Measurements from ENCODE around the gene NME7. TPM values are rescaled to one million over a fixed set of nuclear protein-coding genes. Genes with fewer than 3 reads are reported as not detected.
A peak's percentile ranks its signal among the peaks of the same experiment; 100 is the strongest.
"Not testable (repeated sequence)": the region's sequence is repeated elsewhere in the genome, so short reads cannot be mapped to it uniquely, and the experiment has no call there.

NME7 gene
- polyA plus RNA-seq (2013) = 32.8 TPM

GRCh38 chr1:169367686-169368405 lies at the start of gene NME7, which contains the start of gene BLZF1:
Gene NME7 (minus strand): TSS chr1:169367797. CDS start chr1:169367710, 87 bp downstream.
Gene BLZF1 (plus strand): TSS chr1:169368195. CDS start chr1:169369523, 1,328 bp downstream.
- ChIA-PET CTCF (interaction anchor here (1.9 to 2.3 kb wide), 2 partner anchors 19 to 764 kb away, joined by 6 to 7 read pairs; no protein-coding TSS in a partner anchor), POLR2A (interaction anchor here (0.9 kb wide), 1 partner anchor 17 kb away, joined by 3 read pairs; no protein-coding TSS in a partner anchor)
- peaks cover 0 to 10% (median 0%) of the 10 kb centered on the region in 5 experiments for H3K9me3 ChIP-seq (ENCODE audit: control extremely low read depth in 1 of 5, control insufficient read depth in 4 of 5, insufficient read depth in 2 of 5, low read depth in 1 of 5, low read length in 4 of 5)
- peak within 1 kb of the TSS; percentile 91 to 93 for H3K27ac ChIP-seq (ENCODE audit: insufficient read depth in 1 of 2, low read depth in 1 of 2, low read length in 2 of 2, poor library complexity in 1 of 2, severe bottlenecking in 2 of 2)
- no peaks in the 10 kb centered on the region for H3K27me3 ChIP-seq (replicated peaks in 2 of 5; ENCODE audit: control insufficient read depth in 4 of 5, insufficient read depth in 5 of 5, low read length in 4 of 5)
- 0% methylated on average over 36 of the region's 37 CpGs for WGBS (ENCODE audit: insufficient coverage)
- H3K4me1 ChIP-seq (ENCODE audit: control extremely low read depth in 1 of 4, control insufficient read depth in 4 of 4, insufficient read depth in 4 of 4, low read length in 3 of 4) = peaks cover 10 to 36% (median 25%) of the 10 kb centered on the region in 4 experiments
- peak; percentile 98 to 99 (median 99) for DNase-seq
- H3K4me3 ChIP-seq (ENCODE audit: control insufficient read depth in 1 of 7, extremely low read depth in 1 of 7, insufficient read depth in 4 of 7, low read depth in 2 of 7, low read length in 6 of 7) = peak within 1 kb of the TSS; percentile 77 to 100 (median 98)
- peaks cover 4 to 19% (median 12%) of the 10 kb centered on the region in 4 experiments for H3K36me3 ChIP-seq (ENCODE audit: control insufficient read depth in 4 of 4, insufficient read depth in 4 of 4, low read length in 3 of 4)

DNA sequence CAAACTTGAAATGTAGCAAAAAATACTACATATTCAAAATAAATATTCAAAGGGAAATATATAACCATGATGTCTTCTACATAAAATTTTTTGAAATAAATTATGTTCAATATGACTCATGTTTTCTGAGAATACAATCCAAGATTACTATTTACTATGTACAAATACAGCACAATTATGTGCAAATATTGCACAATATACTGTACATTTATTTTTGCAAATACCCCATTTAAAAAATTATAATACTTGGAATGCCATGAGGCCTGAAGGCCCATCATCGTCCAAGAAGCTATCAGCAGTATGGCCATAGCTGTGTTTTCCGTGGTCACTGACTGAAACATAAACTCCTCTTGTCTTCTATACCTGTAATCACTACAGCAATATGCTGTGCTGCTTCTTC lies 47.4 kb upstream of the NME7 start:
- 96% methylated on average over 2 of the region's 2 CpGs for WGBS (ENCODE audit: insufficient coverage)
- ChIA-PET CTCF (no interaction called here), POLR2A (no interaction called here)
- H3K27ac ChIP-seq (ENCODE audit: insufficient read depth in 1 of 2, low read depth in 1 of 2, low read length in 2 of 2, poor library complexity in 1 of 2, severe bottlenecking in 2 of 2) = no peak overlapping the region
- DNase-seq = no peak
- no peaks in the 10 kb centered on the region for H3K4me1 ChIP-seq (ENCODE audit: control extremely low read depth in 1 of 4, control insufficient read depth in 4 of 4, insufficient read depth in 4 of 4, low read length in 3 of 4)
- H3K36me3 ChIP-seq (ENCODE audit: control insufficient read depth in 4 of 4, insufficient read depth in 4 of 4, low read length in 3 of 4) = no peaks in the 10 kb centered on the region
- peaks cover 0 to 2% (median 0%) of the 10 kb centered on the region in 5 experiments for H3K9me3 ChIP-seq (ENCODE audit: control extremely low read depth in 1 of 5, control insufficient read depth in 4 of 5, insufficient read depth in 2 of 5, low read depth in 1 of 5, low read length in 4 of 5)
- H3K27me3 ChIP-seq (replicated peaks in 2 of 5; ENCODE audit: control insufficient read depth in 4 of 5, insufficient read depth in 5 of 5, low read length in 4 of 5) = no peaks in the 10 kb centered on the region
- no peak overlapping the region for H3K4me3 ChIP-seq (ENCODE audit: control insufficient read depth in 1 of 7, extremely low read depth in 1 of 7, insufficient read depth in 4 of 7, low read depth in 2 of 7, low read length in 6 of 7)

GRCh38 chr1:169408340-169408739 lies 40.7 kb upstream of the NME7 start:
- CTCF ChIA-PET; H3K4me1 ChIP-seq (ENCODE audit: control extremely low read depth in 1 of 4, control insufficient read depth in 4 of 4, insufficient read depth in 4 of 4, low read length in 3 of 4); H3K9me3 ChIP-seq (ENCODE audit: control extremely low read depth in 1 of 5, control insufficient read depth in 4 of 5, insufficient read depth in 2 of 5, low read depth in 1 of 5, low read length in 4 of 5); H3K4me3 ChIP-seq (ENCODE audit: control insufficient read depth in 1 of 7, extremely low read depth in 1 of 7, insufficient read depth in 4 of 7, low read depth in 2 of 7, low read length in 6 of 7); DNase-seq; POLR2A ChIA-PET; H3K27ac ChIP-seq (ENCODE audit: insufficient read depth in 1 of 2, low read depth in 1 of 2, low read length in 2 of 2, poor library complexity in 1 of 2, severe bottlenecking in 2 of 2); H3K27me3 ChIP-seq (replicated peaks in 2 of 5; ENCODE audit: control insufficient read depth in 4 of 5, insufficient read depth in 5 of 5, low read length in 4 of 5); H3K36me3 ChIP-seq (ENCODE audit: control insufficient read depth in 4 of 4, insufficient read depth in 4 of 4, low read length in 3 of 4): not testable (repeated sequence)
- WGBS (ENCODE audit: insufficient coverage) = 100% methylated on average over 3 of the region's 5 CpGs

DNA sequence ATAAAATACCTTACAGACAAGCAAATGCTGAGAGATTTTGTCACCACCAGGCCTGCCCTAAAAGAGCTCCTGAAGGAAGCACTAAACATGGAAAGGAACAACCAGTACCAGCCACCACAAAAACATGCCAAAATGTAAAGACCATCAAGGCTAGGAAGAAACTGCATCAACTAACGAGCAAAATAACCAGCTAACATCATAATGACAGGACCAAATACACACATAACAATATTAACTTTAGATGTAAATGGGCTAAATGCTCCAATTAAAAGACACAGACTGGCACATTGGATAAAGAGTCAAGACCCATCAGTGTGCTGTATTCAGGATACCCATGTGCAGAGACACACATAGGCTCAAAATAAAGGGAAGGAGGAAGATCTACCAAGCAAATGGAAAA lies 35.0 kb upstream of the NME7 start:
- H3K4me3 ChIP-seq (ENCODE audit: control insufficient read depth in 1 of 7, extremely low read depth in 1 of 7, insufficient read depth in 4 of 7, low read depth in 2 of 7, low read length in 6 of 7); POLR2A ChIA-PET; DNase-seq; H3K27ac ChIP-seq (ENCODE audit: insufficient read depth in 1 of 2, low read depth in 1 of 2, low read length in 2 of 2, poor library complexity in 1 of 2, severe bottlenecking in 2 of 2); H3K4me1 ChIP-seq (ENCODE audit: control extremely low read depth in 1 of 4, control insufficient read depth in 4 of 4, insufficient read depth in 4 of 4, low read length in 3 of 4); CTCF ChIA-PET; H3K36me3 ChIP-seq (ENCODE audit: control insufficient read depth in 4 of 4, insufficient read depth in 4 of 4, low read length in 3 of 4); H3K9me3 ChIP-seq (ENCODE audit: control extremely low read depth in 1 of 5, control insufficient read depth in 4 of 5, insufficient read depth in 2 of 5, low read depth in 1 of 5, low read length in 4 of 5); H3K27me3 ChIP-seq (replicated peaks in 2 of 5; ENCODE audit: control insufficient read depth in 4 of 5, insufficient read depth in 5 of 5, low read length in 4 of 5): not testable (repeated sequence)
- no CpG with 5 or more reads among the region's 1 CpG for WGBS (ENCODE audit: insufficient coverage)

- H3K27me3 ChIP-seq (replicated peaks in 2 of 5; ENCODE audit: control insufficient read depth in 4 of 5, insufficient read depth in 5 of 5, low read length in 4 of 5) = no peaks in the 10 kb centered on the region
- CTCF ChIA-PET = no interaction called here
- no CpG with 5 or more reads among the region's 3 CpGs for WGBS (ENCODE audit: insufficient coverage)
Measured at GRCh38 chr1:169395955-169396354, 28.4 kb upstream of the NME7 start.

GRCh38 chr1:169392406-169392805 lies 24.8 kb upstream of the NME7 start:
- Histone ChIP-seq H3K36me3 (ENCODE audit: control insufficient read depth in 4 of 4, insufficient read depth in 4 of 4, low read length in 3 of 4) (peaks cover 14 to 64% (median 20%) of the 10 kb centered on the region in 4 experiments), H3K9me3 (ENCODE audit: control extremely low read depth in 1 of 5, control insufficient read depth in 4 of 5, insufficient read depth in 2 of 5, low read depth in 1 of 5, low read length in 4 of 5) (no peaks in the 10 kb centered on the region), H3K4me1 (ENCODE audit: control extremely low read depth in 1 of 4, control insufficient read depth in 4 of 4, insufficient read depth in 4 of 4, low read length in 3 of 4) (no peaks in the 10 kb centered on the region), H3K4me3 (ENCODE audit: control insufficient read depth in 1 of 7, extremely low read depth in 1 of 7, insufficient read depth in 4 of 7, low read depth in 2 of 7, low read length in 6 of 7) (no peak overlapping the region), H3K27ac (ENCODE audit: insufficient read depth in 1 of 2, low read depth in 1 of 2, low read length in 2 of 2, poor library complexity in 1 of 2, severe bottlenecking in 2 of 2) (no peak overlapping the region), H3K27me3 (replicated peaks in 2 of 5; ENCODE audit: control insufficient read depth in 4 of 5, insufficient read depth in 5 of 5, low read length in 4 of 5) (no peaks in the 10 kb centered on the region)
- DNase-seq = peak in 2 of 3 donors; percentile 11 to 13
- 80% methylated on average over 1 of the region's 1 CpG for whole genome bisulfite sequencing (ENCODE audit: insufficient coverage)
- POLR2A ChIA-PET = no interaction called here
- CTCF ChIA-PET = no interaction called here

More at GRCh38 chr1:169395955-169396354, 28.4 kb upstream of the NME7 start:
- no peaks in the 10 kb centered on the region for H3K4me1 ChIP-seq (ENCODE audit: control extremely low read depth in 1 of 4, control insufficient read depth in 4 of 4, insufficient read depth in 4 of 4, low read length in 3 of 4)
- POLR2A ChIA-PET = no interaction called here
- no peak overlapping the region for H3K4me3 ChIP-seq (ENCODE audit: control insufficient read depth in 1 of 7, extremely low read depth in 1 of 7, insufficient read depth in 4 of 7, low read depth in 2 of 7, low read length in 6 of 7)
- H3K9me3 ChIP-seq (ENCODE audit: control extremely low read depth in 1 of 5, control insufficient read depth in 4 of 5, insufficient read depth in 2 of 5, low read depth in 1 of 5, low read length in 4 of 5) = no peaks in the 10 kb centered on the region
- no peak for DNase-seq
- peaks cover 10 to 44% (median 15%) of the 10 kb centered on the region in 4 experiments for H3K36me3 ChIP-seq (ENCODE audit: control insufficient read depth in 4 of 4, insufficient read depth in 4 of 4, low read length in 3 of 4)
- no peak overlapping the region for H3K27ac ChIP-seq (ENCODE audit: insufficient read depth in 1 of 2, low read depth in 1 of 2, low read length in 2 of 2, poor library complexity in 1 of 2, severe bottlenecking in 2 of 2)

DNA sequence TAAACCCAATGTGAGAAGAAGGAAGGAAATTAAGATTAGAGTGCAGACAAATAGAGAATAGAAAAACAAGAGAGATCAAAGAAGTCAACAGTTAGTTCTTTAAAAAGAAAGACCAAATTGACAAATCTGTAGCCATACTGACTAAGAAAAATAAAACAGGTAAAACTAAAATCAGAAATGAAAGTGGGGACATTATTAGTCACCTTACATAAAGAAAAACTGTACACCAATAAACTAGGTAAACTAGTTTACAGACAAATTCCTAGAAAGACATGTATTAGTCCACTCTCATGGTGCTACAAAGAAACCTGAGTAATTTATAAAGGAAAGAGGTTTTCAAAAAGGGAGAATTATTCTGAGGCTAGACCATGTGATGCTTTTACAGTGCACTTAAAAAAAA lies 22.7 kb upstream of the NME7 start:
- Histone ChIP-seq H3K4me3 (ENCODE audit: control insufficient read depth in 1 of 7, extremely low read depth in 1 of 7, insufficient read depth in 4 of 7, low read depth in 2 of 7, low read length in 6 of 7) (no peak overlapping the region), H3K27ac (ENCODE audit: insufficient read depth in 1 of 2, low read depth in 1 of 2, low read length in 2 of 2, poor library complexity in 1 of 2, severe bottlenecking in 2 of 2) (no peak overlapping the region), H3K9me3 (ENCODE audit: control extremely low read depth in 1 of 5, control insufficient read depth in 4 of 5, insufficient read depth in 2 of 5, low read depth in 1 of 5, low read length in 4 of 5) (no peaks in the 10 kb centered on the region), H3K36me3 (ENCODE audit: control insufficient read depth in 4 of 4, insufficient read depth in 4 of 4, low read length in 3 of 4) (peaks cover 16 to 73% (median 24%) of the 10 kb centered on the region in 4 experiments), H3K27me3 (replicated peaks in 2 of 5; ENCODE audit: control insufficient read depth in 4 of 5, insufficient read depth in 5 of 5, low read length in 4 of 5) (no peaks in the 10 kb centered on the region), H3K4me1 (ENCODE audit: control extremely low read depth in 1 of 4, control insufficient read depth in 4 of 4, insufficient read depth in 4 of 4, low read length in 3 of 4) (no peaks in the 10 kb centered on the region)
- DNase-seq = no peak
- CTCF ChIA-PET = no interaction called here
- POLR2A ChIA-PET = no interaction called here

Data from common myeloid progenitor, CD34-positive (primary cell).